Ectodermal cell (in vitro differentiated cells): ENCODE measurements around the gene DACH1.
"Not testable (repeated sequence)": the region's sequence is repeated elsewhere in the genome, so short reads cannot be mapped to it uniquely, and the experiment has no call there.

Experiments used
- H3K27ac ChIP-seq: 2 replicates; pipeline ENCODE4 v1.7.0; 2013; ENCODE audit warnings: mild to moderate bottlenecking, low read depth, low read length; ENCODE audit not compliant: insufficient read depth, poor library complexity, severe bottlenecking
- H3K27me3 ChIP-seq: 2 replicates; pipeline ENCODE4 v1.7.0; 2013; ENCODE audit warnings: mild to moderate bottlenecking, low read length; ENCODE audit not compliant: insufficient read depth, control insufficient read depth, poor library complexity, severe bottlenecking
- H3K36me3 ChIP-seq: one replicate; pipeline ENCODE4 v1.7.0; 2013; ENCODE audit warnings: low read length; ENCODE audit not compliant: control insufficient read depth, insufficient read depth
- H3K4me1 ChIP-seq: one replicate; pipeline ENCODE4 v1.7.0; 2013; ENCODE audit warnings: low read length; ENCODE audit not compliant: control insufficient read depth, insufficient read depth
- H3K4me3 ChIP-seq: 2 replicates; pipeline ENCODE4 v1.7.0; 2013; ENCODE audit warnings: low read depth, low read length, control low read depth; ENCODE audit not compliant: insufficient read depth
- H3K9me3 ChIP-seq: 2 replicates; pipeline ENCODE4 v1.7.0; 2013; ENCODE audit warnings: mild to moderate bottlenecking, low read length, moderate library complexity; ENCODE audit not compliant: control insufficient read depth
- WGBS, 2 experiments: methylation state at CpG; one replicate each; pipeline ENCODE4 v1.1.7; 2013; ENCODE audit warnings: missing lambda C conversion rate in 2 of 2; 5-methylcytosine and 5-hydroxymethylcytosine counted together

The DACH1 gene

GRCh38 chr13:71787414-71787813, 79.6 kb downstream of the DACH1 start:
- H3K27ac ChIP-seq, result peak overlapping the region; percentile 56
- H3K27me3 ChIP-seq, result no peaks in the 10 kb centered on the region
- H3K4me1 ChIP-seq, result peaks cover 27% of the 10 kb centered on the region
- H3K4me3 ChIP-seq, result no peak overlapping the region
- 85 to 86% methylated on average over 9 of the region's 9 CpGs for WGBS, 2 experiments
- no peaks in the 10 kb centered on the region for H3K9me3 ChIP-seq
- no peaks in the 10 kb centered on the region for H3K36me3 ChIP-seq

DNA sequence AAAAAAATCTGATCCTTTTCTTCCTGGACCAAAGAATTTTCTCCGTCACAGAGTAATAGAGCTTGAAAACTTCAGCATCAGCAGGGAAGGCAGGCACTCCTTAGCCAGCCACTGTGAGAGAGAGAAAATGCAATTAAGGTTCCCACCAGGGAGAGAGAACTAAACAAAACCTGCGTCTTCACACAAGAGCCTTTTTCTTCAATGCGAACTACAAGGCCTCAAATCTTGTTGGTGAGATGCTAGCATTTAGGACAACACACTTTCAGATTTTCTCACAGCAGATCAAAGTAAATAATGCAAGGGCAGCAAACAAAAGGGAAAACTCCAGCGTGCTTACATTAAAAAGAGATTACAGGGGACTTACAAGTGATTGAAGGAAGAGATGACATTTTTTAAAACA, 80.1 kb downstream of the DACH1 start:
- no peak overlapping the region for H3K4me3 ChIP-seq
- H3K9me3 ChIP-seq, result no peaks in the 10 kb centered on the region
- H3K27ac ChIP-seq, result peak overlapping the region; percentile 56
- peaks cover 27% of the 10 kb centered on the region for H3K4me1 ChIP-seq
- H3K36me3 ChIP-seq, result no peaks in the 10 kb centered on the region
- 0% methylated on average over 3 to 4 of the region's 4 CpGs for WGBS, 2 experiments
- H3K27me3 ChIP-seq, result no peaks in the 10 kb centered on the region

GRCh38 chr13:71785361-71785760, 81.6 kb downstream of the DACH1 start:
- Histone ChIP-seq H3K27ac (no peak overlapping the region), H3K4me1 (peaks cover 27% of the 10 kb centered on the region), H3K9me3 (no peaks in the 10 kb centered on the region), H3K27me3 (no peaks in the 10 kb centered on the region), H3K4me3 (no peak overlapping the region), H3K36me3 (no peaks in the 10 kb centered on the region)
- WGBS, 2 experiments, result 62 to 85% methylated on average over 1 of the region's 2 CpGs

GRCh38 chr13:71780546-71780945, 86.5 kb downstream of the DACH1 start:
- Histone ChIP-seq H3K27ac (no peak overlapping the region), H3K4me1 (peaks cover 7% of the 10 kb centered on the region), H3K4me3 (no peak overlapping the region), H3K9me3 (no peaks in the 10 kb centered on the region), H3K27me3 (no peaks in the 10 kb centered on the region), H3K36me3 (no peaks in the 10 kb centered on the region)
- WGBS, 2 experiments, result 91 to 96% methylated on average over 5 of the region's 5 CpGs

- not testable (repeated sequence) for H3K4me3 ChIP-seq, H3K4me1 ChIP-seq, H3K27me3 ChIP-seq, H3K9me3 ChIP-seq, H3K36me3 ChIP-seq, H3K27ac ChIP-seq
- 86 to 100% methylated on average over 1 of the region's 11 CpGs for WGBS, 2 experiments
These were observed 88.0 kb downstream of the DACH1 start for GRCh38 chr13:71778998-71779397.

DNA sequence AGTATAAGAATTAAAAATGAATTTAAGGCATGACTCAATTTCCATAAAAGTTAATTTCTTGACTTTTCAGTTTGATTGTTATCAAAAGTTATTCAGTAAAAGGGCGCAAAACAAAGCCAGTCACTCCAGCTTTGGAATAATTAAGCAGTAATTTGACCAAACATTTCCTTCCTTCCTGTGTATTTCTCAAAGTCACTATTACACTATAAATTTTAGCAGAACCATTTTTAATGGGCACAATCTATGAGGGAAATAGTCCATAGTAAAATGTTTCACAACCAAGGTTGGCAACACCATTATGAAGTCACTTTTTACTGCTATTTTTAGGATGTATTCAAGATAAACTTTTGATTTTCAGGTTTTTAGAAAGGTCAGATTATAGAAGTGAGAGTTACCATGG, 91.0 kb downstream of the DACH1 start:
- 89 to 100% methylated on average over 1 of the region's 1 CpG for WGBS, 2 experiments
- Histone ChIP-seq H3K27me3 (no peaks in the 10 kb centered on the region), H3K9me3 (no peaks in the 10 kb centered on the region), H3K4me1 (no peaks in the 10 kb centered on the region), H3K36me3 (no peaks in the 10 kb centered on the region), H3K4me3 (no peak overlapping the region), H3K27ac (no peak overlapping the region)

GRCh38 chr13:71774863-71775262, 92.1 kb downstream of the DACH1 start:
- WGBS, 2 experiments, result 89 to 95% methylated on average over 3 to 4 of the region's 4 CpGs
- H3K27me3 ChIP-seq, result no peaks in the 10 kb centered on the region
- H3K27ac ChIP-seq, result no peak overlapping the region
- no peaks in the 10 kb centered on the region for H3K4me1 ChIP-seq
- no peak overlapping the region for H3K4me3 ChIP-seq
- H3K36me3 ChIP-seq, result no peaks in the 10 kb centered on the region
- no peaks in the 10 kb centered on the region for H3K9me3 ChIP-seq

DNA sequence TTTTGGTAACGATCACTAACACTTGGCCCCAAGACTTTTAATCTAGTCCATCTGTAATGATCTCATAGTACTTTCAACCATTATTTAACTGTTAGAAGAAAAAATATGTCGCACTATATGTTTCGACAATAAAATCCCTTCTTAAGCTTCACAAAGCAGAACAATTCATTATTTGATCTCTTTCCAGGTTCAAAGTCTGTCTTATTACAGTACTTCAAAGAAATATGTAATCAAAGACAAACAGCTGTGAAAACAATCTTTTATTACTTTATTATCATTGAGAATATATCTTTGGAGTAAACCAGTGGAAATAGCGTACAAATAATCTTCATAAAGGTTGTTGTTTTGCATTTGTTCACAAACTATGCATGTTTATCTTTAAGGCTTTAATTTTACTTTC, 93.5 kb downstream of the DACH1 start:
- no peaks in the 10 kb centered on the region for H3K4me1 ChIP-seq
- WGBS, 2 experiments, result 93 to 96% methylated on average over 3 of the region's 4 CpGs
- no peaks in the 10 kb centered on the region for H3K36me3 ChIP-seq
- H3K4me3 ChIP-seq, result no peak overlapping the region
- no peaks in the 10 kb centered on the region for H3K9me3 ChIP-seq
- no peaks in the 10 kb centered on the region for H3K27me3 ChIP-seq
- no peak overlapping the region for H3K27ac ChIP-seq

DNA sequence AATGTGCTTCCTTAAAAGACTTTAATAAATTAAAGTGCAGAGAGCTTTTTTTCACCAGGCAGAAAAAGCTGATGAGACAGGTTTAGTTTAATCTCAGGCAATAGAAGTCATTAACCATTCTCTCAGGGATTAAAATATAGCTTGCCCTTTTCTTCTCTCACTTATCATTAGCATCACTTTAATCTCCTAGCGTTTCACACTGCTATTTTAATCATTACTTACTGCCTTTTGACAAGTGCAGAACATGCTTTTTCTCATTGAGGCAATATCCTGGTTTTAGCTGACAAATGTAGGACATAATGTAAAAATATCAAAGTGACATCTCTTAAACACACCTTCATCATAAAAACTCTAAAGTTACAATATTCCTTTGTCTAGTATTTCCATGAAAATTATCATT, 94.6 kb downstream of the DACH1 start:
- H3K27ac ChIP-seq, result no peak overlapping the region

DNA sequence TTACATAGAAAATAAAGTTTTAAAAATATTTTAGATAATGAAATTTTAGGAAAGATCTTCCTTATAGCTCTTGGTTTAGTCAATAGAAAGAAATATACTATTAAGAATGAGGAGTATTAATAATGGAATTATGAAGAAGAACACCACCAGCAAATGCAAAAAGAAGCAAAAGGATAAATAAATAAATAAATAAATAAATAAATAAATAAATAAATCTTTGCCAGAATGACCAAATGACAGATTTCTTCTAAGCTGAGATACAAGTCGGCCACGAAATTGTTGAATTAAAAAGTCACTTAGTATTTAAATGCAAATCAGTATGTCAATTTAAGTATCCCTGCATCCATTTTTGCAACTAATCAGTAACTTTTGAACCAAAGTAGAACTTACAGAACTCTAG, 95.9 kb downstream of the DACH1 start:
- Histone ChIP-seq H3K36me3 (no peaks in the 10 kb centered on the region), H3K27ac (no peak overlapping the region), H3K9me3 (no peaks in the 10 kb centered on the region), H3K27me3 (no peaks in the 10 kb centered on the region), H3K4me3 (no peak overlapping the region), H3K4me1 (no peaks in the 10 kb centered on the region)
- WGBS, 2 experiments, result 83% methylated on average over 2 of the region's 2 CpGs; no CpG with 5 or more reads in 1 of the 2 experiments

More for the DNA sequence above, 94.6 kb downstream of the DACH1 start:
- no peak overlapping the region for H3K4me3 ChIP-seq
- H3K27me3 ChIP-seq, result no peaks in the 10 kb centered on the region
- H3K9me3 ChIP-seq, result no peaks in the 10 kb centered on the region
- no peaks in the 10 kb centered on the region for H3K36me3 ChIP-seq
- H3K4me1 ChIP-seq, result no peaks in the 10 kb centered on the region
- 86 to 95% methylated on average over 1 of the region's 1 CpG for WGBS, 2 experiments

DNA sequence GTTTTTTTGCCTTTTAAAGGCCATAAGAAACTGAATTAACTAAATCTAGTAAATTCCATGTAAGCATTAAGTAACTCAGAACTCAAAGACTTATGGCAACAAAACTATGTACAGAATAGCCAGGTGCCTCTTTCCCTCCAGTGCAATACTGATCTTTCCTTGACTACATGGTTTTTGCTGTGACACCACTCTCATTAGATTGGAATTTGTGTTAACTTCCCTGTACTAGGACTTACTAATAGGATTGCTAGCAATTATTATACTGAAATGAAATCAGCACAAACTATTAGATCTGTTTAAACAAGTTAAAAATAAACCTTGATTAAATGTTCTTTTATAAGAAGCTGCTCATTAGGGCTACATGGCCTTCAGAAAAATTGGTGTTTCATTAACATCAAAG, 96.3 kb downstream of the DACH1 start:
- no peaks in the 10 kb centered on the region for H3K36me3 ChIP-seq
- no peak overlapping the region for H3K4me3 ChIP-seq
- no peaks in the 10 kb centered on the region for H3K27me3 ChIP-seq
- H3K27ac ChIP-seq, result no peak overlapping the region
- no peaks in the 10 kb centered on the region for H3K4me1 ChIP-seq
- H3K9me3 ChIP-seq, result no peaks in the 10 kb centered on the region
